Measurements from ENCODE around the gene ZCWPW1. TPM values are rescaled to one million over a fixed set of nuclear protein-coding genes. Genes with fewer than 3 reads are reported as not detected.
A peak's percentile ranks its signal among the peaks of the same experiment; 100 is the strongest.

ZCWPW1 gene
- total and polyA plus RNA-seq, 2 donors (not counting 1 experiment from before 2014, with no cell fraction given), result 11.3 to 28.0 TPM

DNA sequence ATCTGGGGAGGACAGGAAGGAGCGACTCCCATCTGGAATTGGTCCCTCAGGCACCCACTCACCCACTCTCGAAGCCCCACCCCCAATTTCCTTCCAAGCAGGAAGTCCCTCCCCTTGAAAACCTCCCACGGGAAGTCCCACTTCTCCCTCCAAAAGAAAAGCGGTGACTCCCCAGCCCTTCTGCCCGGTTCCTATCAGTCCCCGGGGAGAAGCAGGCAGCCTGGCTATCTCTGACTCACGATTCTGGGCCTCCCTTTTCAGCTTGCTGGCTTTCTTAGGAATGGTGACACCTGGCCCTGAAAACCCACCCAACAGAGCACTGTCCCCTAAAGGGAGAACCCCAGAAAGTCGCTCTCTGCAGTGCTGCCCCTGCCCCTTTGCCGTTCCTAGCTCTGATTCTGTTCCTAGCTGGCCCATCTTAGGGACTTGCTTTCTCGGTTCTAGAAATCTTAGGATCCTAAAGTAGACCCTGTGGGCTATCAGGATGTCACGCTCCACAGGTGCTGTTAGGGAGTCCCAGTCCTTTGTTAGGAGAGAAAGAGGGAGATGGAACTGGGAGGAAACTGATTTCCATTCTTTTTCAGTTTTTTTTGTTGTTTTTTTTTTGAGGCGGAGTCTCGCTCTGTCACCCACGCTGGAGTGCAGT, 44.5 kb upstream of the ZCWPW1 start:
- H3K4me3 Mint-ChIP-seq, result no peak overlapping the region
- ChIA-PET POLR2A (interaction anchor here (0.7 to 1.0 kb wide), 2 partner anchors 37 to 249 kb away, joined by 3 to 7 read pairs; partner anchors contain the start of gene PPP1R35), CTCF (interaction anchor here (1.1 to 4.2 kb wide), 3 partner anchors 10 to 87 kb away, joined by 3 to 18 read pairs (median 3); no protein-coding TSS in a partner anchor)
- TF ChIP-seq, protein P1, sequence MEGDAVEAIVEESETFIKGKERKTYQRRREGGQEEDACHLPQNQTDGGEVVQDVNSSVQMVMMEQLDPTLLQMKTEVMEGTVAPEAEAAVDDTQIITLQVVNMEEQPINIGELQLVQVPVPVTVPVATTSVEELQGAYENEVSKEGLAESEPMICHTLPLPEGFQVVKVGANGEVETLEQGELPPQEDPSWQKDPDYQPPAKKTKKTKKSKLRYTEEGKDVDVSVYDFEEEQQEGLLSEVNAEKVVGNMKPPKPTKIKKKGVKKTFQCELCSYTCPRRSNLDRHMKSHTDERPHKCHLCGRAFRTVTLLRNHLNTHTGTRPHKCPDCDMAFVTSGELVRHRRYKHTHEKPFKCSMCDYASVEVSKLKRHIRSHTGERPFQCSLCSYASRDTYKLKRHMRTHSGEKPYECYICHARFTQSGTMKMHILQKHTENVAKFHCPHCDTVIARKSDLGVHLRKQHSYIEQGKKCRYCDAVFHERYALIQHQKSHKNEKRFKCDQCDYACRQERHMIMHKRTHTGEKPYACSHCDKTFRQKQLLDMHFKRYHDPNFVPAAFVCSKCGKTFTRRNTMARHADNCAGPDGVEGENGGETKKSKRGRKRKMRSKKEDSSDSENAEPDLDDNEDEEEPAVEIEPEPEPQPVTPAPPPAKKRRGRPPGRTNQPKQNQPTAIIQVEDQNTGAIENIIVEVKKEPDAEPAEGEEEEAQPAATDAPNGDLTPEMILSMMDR (IDR thresholded peaks at IDR 0.05), result no peak
- TF ChIP-seq EZH2 (IDR thresholded peaks at IDR 0.05; ENCODE audit: borderline replicate concordance, insufficient read depth, low read depth, low read length, poor library complexity, severe bottlenecking), result no peak
- H3K9ac ChIP-seq (ENCODE audit: low read length), result no peak overlapping the region
- peaks cover 1 to 39% of the 10 kb centered on the region in 2 experiments for H3K36me3 ChIP-seq (replicated peaks in 1 of 2; ENCODE audit: control extremely low read depth in 1 of 2, control insufficient read depth in 1 of 2, extremely low read depth in 1 of 2, insufficient read depth in 2 of 2, low read length in 1 of 2)
- no peaks in the 10 kb centered on the region for H3K27me3 ChIP-seq (replicated peaks in 1 of 4; ENCODE audit: control extremely low read depth in 1 of 4, control insufficient read depth in 3 of 4, insufficient read depth in 4 of 4, low read length in 3 of 4)
- intact Hi-C loops (cut with micrococcal nuclease), result loop anchor here (10.0 kb wide), 1 partner anchor 232 kb away; the partner anchor contains the start of gene POP7
- H3K4me3 ChIP-seq (ENCODE audit: control extremely low read depth in 1 of 5, extremely low read depth in 1 of 5, insufficient read depth in 1 of 5, low read depth in 2 of 5, low read length in 4 of 5), result no peak overlapping the region
- H3K4me1 ChIP-seq (ENCODE audit: control insufficient read depth in 2 of 2, insufficient read depth in 2 of 2, low read length in 2 of 2), result peaks cover 32 to 52% of the 10 kb centered on the region in 2 donors
- peaks cover 72% of the 10 kb centered on the region for H4K20me1 ChIP-seq (ENCODE audit: control insufficient read depth, insufficient read depth, low read length, poor library complexity, severe bottlenecking)
- peak overlapping the region; percentile 76 for H3K27ac Mint-ChIP-seq
- H3K9me3 Mint-ChIP-seq (ENCODE audit: insufficient read depth), result no peaks in the 10 kb centered on the region
- peaks cover 43% of the 10 kb centered on the region for H3K79me2 ChIP-seq (ENCODE audit: control insufficient read depth, insufficient read depth, low read length)
- peak; percentile 36 for DNase-seq
- H3K4me2 ChIP-seq (replicated peaks; ENCODE audit: low read depth, low read length, poor library complexity, severe bottlenecking), result peak overlapping the region; percentile 34
- peak; percentile 26 for ATAC-seq (ENCODE audit: low read depth)
- H3K4me1 Mint-ChIP-seq, result peaks cover 49% of the 10 kb centered on the region
- no peaks in the 10 kb centered on the region for H3K9me3 ChIP-seq (ENCODE audit: control extremely low read depth in 1 of 3, control insufficient read depth in 2 of 3, insufficient read depth in 1 of 3, low read length in 2 of 3)
- no peaks in the 10 kb centered on the region for H3K27me3 Mint-ChIP-seq
- no peak overlapping the region for H2AFZ ChIP-seq (ENCODE audit: insufficient read depth, low read depth, low read length, poor library complexity, severe bottlenecking)
- 47% methylated on average over 13 of the region's 14 CpGs for WGBS (ENCODE audit: insufficient coverage)
- H3K27ac ChIP-seq (ENCODE audit: low read length in 2 of 2), result peak overlapping the region; percentile 41 to 71

All from B cell (primary cell).